NCI-H526 treated with DMSO at 0.1 percent for 48 hours (cell line): Measurements from ENCODE around the gene GDF9.
"Not testable (repeated sequence)": the region's sequence is repeated elsewhere in the genome, so short reads cannot be mapped to it uniquely, and the experiment has no call there.

ENCODE experiments used
- DNase-seq: peaks from one replicate; lab custom pipeline; 2025; lab: John Stamatoyannopoulos, UW

Gene GDF9

DNA sequence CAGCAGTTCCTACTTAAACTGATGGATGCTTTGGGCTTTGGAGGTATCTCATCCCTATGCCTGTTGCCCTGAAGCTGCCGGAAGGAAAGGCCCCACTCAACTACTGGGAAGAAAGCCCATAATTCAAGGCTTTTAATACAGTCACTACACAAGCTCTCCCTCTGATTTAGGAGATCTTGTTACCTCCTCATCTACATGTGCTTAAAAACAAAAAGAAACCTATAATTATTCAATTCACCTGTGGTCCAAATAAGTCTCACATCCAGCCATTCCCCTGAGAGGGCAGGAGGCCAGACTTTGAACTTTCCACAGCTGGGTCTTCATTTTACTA lies 6.5 kb upstream of the GDF9 start:
- no peak for DNase-seq

GRCh38 chr5:132871459-132872284 lies 5.4 kb upstream of the GDF9 start:
- DNase-seq, result no peak

DNA sequence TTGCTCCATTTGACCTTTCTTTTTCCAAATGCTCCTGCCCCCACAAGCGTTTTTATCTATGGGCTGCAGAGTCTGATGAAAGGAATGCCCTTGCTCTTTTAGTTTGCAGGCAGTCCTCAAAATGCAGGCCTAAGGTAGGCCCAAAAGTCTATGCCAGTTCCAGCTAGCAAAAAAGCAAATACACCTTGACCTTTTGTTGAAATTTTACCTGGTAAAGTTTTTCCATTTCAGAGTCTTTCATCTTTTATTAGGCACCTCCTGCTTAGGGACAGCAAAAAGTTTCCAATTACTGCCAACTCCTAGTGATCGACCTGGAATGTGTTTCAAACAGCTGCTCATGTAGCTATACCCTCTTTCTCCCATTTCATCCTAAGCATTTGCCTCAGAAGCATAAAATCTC lies 4.5 kb upstream of the GDF9 start:
- no peak for DNase-seq

DNA sequence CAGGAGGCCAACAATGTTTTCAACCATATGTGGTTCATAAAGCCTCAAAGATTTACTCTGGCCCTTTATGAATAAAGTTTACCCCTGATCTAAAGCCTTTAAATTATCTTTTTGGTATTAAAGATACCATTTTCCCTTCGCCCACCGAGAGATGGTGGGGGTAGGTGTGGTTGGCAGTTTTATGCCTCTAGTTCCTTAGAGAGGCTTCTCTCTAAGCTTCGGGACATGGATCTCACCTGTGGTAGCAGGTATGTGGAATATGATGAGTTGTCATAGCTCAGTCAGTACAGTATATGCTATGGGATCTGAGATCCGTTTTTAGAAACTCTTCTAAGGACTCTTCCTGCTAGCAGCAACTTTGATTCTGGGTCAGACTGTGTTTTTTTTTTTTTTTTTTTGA lies 2.5 kb upstream of the GDF9 start:
- DNase-seq, result no peak

DNA sequence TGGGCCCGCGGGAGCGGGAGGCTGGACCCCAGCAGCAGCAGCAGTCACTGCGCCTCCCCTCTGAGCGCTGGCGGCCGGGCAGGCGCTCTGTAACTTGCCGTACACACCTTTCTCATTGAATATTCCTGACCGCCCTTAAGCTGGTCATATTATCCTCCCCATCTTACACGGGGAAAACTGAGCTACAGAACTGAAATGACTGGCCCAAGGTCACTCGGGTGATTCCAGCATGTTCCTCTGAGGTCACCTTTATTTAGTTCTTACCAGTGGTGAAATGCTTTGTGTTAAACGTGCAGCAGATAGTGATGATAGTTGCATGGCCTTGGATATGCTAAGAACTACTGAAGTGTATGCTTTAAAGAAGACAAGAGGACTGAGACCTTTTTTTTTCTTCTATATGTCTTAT lies 780 bp upstream of the GDF9 start:
- no peak for DNase-seq

GRCh38 chr5:132865668-132866341 lies 464 bp downstream of the GDF9 start:
- DNase-seq, result no peak

GRCh38 chr5:132860742-132861141 lies 5.5 kb downstream of the GDF9 start:
- no peak for DNase-seq

DNA sequence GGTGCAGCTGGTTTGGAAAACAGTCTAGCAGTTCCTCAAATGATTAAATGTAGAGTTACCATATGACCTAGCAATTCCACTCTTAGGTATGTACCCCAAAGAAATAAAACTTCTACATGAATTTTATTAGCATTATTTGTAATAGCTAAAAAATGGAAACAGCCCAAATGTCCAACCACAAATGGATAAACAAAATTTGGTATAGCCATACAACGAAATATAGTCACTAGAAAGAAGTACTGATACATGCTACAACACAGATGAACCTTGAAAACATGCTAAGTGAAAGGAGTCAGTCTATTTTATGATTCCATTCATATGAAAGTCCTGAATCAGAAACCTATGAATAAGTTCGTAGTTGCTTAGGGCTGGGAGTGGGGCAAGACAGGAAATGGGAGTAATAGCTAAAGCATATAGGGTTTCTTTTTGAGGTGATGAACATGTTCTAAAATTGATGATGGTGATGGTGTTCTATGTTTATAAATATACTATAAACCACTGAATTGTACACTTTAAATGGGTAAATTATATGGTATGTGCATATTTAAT lies 6.3 kb downstream of the GDF9 start:
- DNase-seq, result no peak

- DNase-seq, result no peak
Measured at GRCh38 chr5:132856011-132856410, 10.3 kb downstream of the GDF9 start.

GRCh38 chr5:132854992-132855391 lies 11.3 kb downstream of the GDF9 start:
- not testable (repeated sequence) for DNase-seq

- no peak for DNase-seq
Measured at GRCh38 chr5:132854301-132854700, 12.0 kb downstream of the GDF9 start.

- DNase-seq, result no peak
Measured at GRCh38 chr5:132853790-132854189, 12.5 kb downstream of the GDF9 start.

DNA sequence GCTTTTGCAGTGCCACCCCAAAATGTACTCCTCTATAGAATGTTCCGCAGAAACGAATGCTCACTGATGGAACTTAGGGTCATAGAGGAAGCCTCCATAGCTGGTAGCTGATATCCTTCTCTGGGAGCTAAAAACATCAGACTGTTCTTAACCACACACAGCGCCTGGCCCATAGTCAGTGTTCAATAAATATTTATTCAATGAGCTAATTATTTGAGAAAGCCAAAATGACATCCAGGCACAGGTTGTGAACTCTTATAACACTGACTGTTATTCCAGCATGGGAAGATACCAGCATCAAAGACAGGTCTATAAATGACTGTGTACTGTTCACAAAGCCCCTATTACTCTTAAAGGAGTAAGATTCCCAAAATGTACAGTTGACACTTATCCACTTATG lies 12.9 kb downstream of the GDF9 start:
- no peak for DNase-seq

DNA sequence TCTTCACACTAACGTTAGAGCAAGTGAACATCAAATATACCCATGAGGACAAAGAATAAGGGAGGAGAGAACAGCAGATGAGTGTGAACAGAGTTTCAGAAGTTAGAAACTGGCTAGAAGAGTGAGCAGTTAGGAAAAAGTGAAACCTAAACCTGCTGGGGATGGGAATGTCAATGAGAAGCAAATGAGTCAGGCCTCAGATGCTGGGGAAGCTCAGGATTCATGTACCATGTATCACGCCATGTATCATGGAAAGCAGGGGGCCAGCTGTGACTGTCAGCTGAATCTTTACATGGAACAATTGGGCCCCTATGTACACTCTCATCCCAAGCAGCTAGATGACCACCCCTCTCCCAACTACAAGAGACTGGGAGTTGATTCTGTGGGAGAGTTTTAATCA lies 16.2 kb downstream of the GDF9 start:
- DNase-seq, result no peak

GRCh38 chr5:132849347-132849746 lies 16.9 kb downstream of the GDF9 start:
- DNase-seq, result no peak

- DNase-seq, result no peak
Measured at GRCh38 chr5:132848270-132848669, 18.0 kb downstream of the GDF9 start.

- no peak for DNase-seq
Measured at GRCh38 chr5:132841305-132841704, 25.0 kb downstream of the GDF9 start.

GRCh38 chr5:132840896-132841295 lies 25.4 kb downstream of the GDF9 start:
- DNase-seq, result no peak

DNA sequence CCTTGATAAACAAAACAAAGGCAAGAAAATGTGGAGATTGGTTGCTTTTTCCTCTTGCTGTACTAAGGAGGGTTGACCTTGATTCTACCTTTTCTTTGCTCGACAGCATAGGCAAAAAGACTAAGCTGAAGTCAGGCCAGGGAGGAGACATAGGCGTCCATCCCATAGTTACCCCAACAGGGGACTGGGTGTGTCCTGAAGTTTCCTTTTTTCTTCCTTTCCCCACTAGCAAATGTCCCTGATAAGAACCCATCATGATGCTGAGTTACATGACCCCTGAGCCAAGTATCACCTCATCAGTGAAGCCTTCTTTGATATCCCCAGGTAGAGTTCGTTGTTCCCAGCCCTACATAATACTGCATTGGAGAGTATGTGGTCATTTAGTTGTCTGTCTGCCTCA lies 26.0 kb downstream of the GDF9 start:
- DNase-seq, result no peak

DNA sequence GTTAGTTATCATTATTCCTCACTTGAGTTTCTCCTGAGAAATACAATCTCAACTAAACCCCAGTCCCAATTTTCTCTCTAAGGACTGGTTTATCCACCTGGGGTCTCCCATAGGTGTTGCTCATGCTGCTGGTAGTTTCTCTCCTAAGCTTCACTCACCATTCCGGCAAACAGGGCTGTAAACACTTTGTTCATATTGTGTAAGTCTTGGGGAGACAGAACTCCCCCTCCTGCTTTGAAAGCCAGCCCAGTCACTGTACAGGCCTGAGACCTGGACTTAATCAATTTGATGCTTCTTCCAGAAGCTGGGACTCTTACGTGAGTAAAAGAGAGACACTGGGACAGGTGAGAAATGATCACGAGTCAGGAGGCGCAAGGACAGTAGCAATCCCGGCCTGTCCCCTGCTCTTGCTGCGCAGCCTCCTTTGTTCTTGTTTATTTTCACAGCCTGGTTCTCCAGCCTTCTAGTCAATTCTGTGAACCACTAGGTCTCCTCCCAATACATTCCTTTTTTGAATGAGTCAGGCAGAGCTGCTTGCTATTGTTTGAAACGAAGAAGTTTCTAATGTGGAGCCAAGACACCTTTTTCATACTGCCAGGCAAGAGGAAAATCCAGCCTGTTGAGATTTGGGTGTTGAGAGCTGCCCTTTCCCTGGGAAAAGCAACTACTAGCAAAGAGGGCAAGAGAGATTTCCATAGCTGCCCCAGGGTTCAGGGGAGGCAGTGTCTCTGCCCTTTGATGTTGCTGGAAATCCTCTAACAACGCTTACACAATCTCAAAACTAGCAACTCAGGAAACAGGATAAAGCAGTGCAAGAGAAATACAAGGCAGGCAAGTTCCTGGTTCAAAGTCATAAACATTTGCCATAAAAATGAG lies 26.6 kb downstream of the GDF9 start:
- DNase-seq, result no peak

- no peak for DNase-seq
Measured at GRCh38 chr5:132838516-132839282, 27.6 kb downstream of the GDF9 start.

- no peak for DNase-seq
Measured at GRCh38 chr5:132837868-132838267, 28.4 kb downstream of the GDF9 start.
